Measurements from ENCODE around the gene SLC29A3. TPM values are rescaled to one million over a fixed set of nuclear protein-coding genes. Genes with fewer than 3 reads are reported as not detected.

Gene SLC29A3
- total RNA-seq, 1 experiment from 2014 or later: 9.2 TPM

DNA sequence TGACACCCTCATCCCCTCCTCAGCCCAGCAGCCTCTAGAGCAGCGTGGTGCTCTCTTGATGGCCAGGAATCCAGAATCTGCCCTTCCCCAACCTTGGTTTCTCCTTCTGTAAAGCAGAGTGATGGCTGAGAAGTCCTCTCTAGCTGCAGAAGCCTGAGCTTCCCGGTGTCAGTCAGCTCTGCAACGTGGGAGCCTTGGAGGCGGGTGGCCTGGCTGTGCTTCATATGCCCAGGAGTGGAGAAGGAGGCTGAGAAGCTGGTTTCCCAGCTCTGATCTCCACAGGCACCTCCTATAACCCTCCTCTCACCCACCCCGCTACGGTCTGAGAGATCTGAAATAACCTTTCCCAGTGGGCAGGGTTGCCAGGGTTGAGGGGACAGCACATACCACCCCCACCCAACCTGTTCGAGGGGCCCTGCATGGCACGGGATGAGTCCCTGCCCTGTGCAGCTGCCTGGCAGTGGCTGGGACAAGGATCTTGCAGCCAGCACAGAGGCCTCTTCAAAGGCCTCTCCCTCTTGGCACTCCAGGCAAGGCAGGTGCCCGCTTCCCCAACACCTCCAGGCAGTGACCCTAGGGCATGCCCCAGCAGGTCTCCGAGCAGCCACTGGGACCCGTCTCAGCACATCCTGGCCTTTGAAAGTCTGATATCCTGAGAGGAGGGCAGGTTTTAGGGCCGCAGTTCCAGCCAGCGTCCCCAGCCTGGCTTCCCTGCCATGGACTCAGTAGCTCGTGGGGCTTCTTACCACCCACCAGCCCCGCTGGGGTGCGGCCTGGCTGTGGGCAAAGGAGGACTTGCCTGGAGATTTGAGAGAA, 18.3 kb upstream of the SLC29A3 start:
- H3K27ac Mint-ChIP-seq: 0 out of 7 replicates have a peak overlapping the region, but pooled peaks of 1 of the 3 experiments have one; percentile 68
- Histone ChIP-seq H3K9ac (ENCODE audit: extremely low read depth, insufficient read length, low read length) (no peak overlapping the region), H2BK5ac (ENCODE audit: insufficient read length, low read length) (no peak overlapping the region), H2BK12ac (ENCODE audit: insufficient read length, low read depth, low read length) (no peak overlapping the region), H2AFZ (ENCODE audit: low read length) (no peak overlapping the region), H4K8ac (replicated peaks; ENCODE audit: insufficient read length, low read depth, low read length) (no peak overlapping the region), H3K56ac (ENCODE audit: insufficient read length, low read depth, low read length) (no peak overlapping the region), H2AK5ac (ENCODE audit: insufficient read length, low read length) (no peak overlapping the region), H3K23me2 (ENCODE audit: insufficient read length, low read depth, low read length, poor library complexity, severe bottlenecking) (no peaks in the 10 kb centered on the region), H3K79me2 (ENCODE audit: insufficient read depth, low read length) (no peaks in the 10 kb centered on the region), H2BK120ac (ENCODE audit: low read depth, low read length, poor library complexity, severe bottlenecking) (no peak overlapping the region), H3K4me2 (ENCODE audit: insufficient read depth, insufficient read length, low read length) (no peak overlapping the region), H3K4me1 (ENCODE audit: insufficient read depth, low read length) (no peaks in the 10 kb centered on the region), H3K79me1 (ENCODE audit: insufficient read depth, low read depth, low read length, poor library complexity, severe bottlenecking) (no peaks in the 10 kb centered on the region), H4K20me1 (ENCODE audit: control insufficient read depth, insufficient read depth, insufficient read length) (no peaks in the 10 kb centered on the region), H3K27me3 (ENCODE audit: insufficient read depth, low read length) (no peaks in the 10 kb centered on the region), H3K4ac (ENCODE audit: low read depth, low read length) (no peak overlapping the region), H3K9me3 (ENCODE audit: control insufficient read depth, low read depth, low read length) (no peaks in the 10 kb centered on the region), H3T11ph (ENCODE audit: low read length) (no peak overlapping the region), H2BK20ac (ENCODE audit: low read depth, low read length, poor library complexity, severe bottlenecking) (no peak overlapping the region), H3K27ac (ENCODE audit: insufficient read length, low read depth, low read length) (no peak overlapping the region), H3K18ac (ENCODE audit: insufficient read length, low read depth, low read length) (no peak overlapping the region), H3K23ac (ENCODE audit: insufficient read length, low read depth, low read length) (no peak overlapping the region), H3K14ac (ENCODE audit: insufficient read depth, low read length) (no peak overlapping the region; the same call in 1 of the 2 replicates), H4K91ac (ENCODE audit: insufficient read length, low read depth, low read length) (no peak overlapping the region), H2BK15ac (ENCODE audit: low read depth, low read length) (no peak overlapping the region), H4K5ac (ENCODE audit: insufficient read length, low read depth, low read length) (no peak overlapping the region)
- H3K36me3 Mint-ChIP-seq (ENCODE audit: insufficient read depth in 1 of 3, low read depth in 3 of 3): peaks cover 0 to 31% (median 13%) of the 10 kb centered on the region in 3 experiments; a peak in 6 of 7 replicates
- 0 out of 4 replicates have a peak, but pooled peaks cover 0 to 4% of the 10 kb centered on the region in 2 experiments for H3K4me1 Mint-ChIP-seq
- TF ChIP-seq, protein P1, sequence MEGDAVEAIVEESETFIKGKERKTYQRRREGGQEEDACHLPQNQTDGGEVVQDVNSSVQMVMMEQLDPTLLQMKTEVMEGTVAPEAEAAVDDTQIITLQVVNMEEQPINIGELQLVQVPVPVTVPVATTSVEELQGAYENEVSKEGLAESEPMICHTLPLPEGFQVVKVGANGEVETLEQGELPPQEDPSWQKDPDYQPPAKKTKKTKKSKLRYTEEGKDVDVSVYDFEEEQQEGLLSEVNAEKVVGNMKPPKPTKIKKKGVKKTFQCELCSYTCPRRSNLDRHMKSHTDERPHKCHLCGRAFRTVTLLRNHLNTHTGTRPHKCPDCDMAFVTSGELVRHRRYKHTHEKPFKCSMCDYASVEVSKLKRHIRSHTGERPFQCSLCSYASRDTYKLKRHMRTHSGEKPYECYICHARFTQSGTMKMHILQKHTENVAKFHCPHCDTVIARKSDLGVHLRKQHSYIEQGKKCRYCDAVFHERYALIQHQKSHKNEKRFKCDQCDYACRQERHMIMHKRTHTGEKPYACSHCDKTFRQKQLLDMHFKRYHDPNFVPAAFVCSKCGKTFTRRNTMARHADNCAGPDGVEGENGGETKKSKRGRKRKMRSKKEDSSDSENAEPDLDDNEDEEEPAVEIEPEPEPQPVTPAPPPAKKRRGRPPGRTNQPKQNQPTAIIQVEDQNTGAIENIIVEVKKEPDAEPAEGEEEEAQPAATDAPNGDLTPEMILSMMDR (conservative IDR thresholded peaks at IDR 0.05): no peak
- DNase-seq: no peak
- no peaks in the 10 kb centered on the region; the same call in 1 of the 2 replicates for H3K27me3 Mint-ChIP-seq (ENCODE audit: low read depth)
- no peak overlapping the region for H3K4me3 Mint-ChIP-seq
- no peaks in the 10 kb centered on the region for H3K9me3 Mint-ChIP-seq
- WGBS (ENCODE audit: extremely low coverage, insufficient read length, low lambda C conversion rate): no CpG with 5 or more reads among the region's 16 CpGs

All from H9 (cell line).